CD4-positive, alpha-beta T cell treated with Interleukin-12 subunit alpha and Interleukin-12 subunit beta, for 1 hour (primary cell): ENCODE data around the gene SLC39A10.
A peak's percentile ranks its signal among the peaks of the same experiment; 100 is the strongest.
"Not testable (repeated sequence)": the region's sequence is repeated elsewhere in the genome, so short reads cannot be mapped to it uniquely, and the experiment has no call there.

ENCODE experiments used
- DNase-seq: peaks from one replicate; pipeline ENCODE4 v3.0.0-alpha.2; 2020

SLC39A10 gene

DNA sequence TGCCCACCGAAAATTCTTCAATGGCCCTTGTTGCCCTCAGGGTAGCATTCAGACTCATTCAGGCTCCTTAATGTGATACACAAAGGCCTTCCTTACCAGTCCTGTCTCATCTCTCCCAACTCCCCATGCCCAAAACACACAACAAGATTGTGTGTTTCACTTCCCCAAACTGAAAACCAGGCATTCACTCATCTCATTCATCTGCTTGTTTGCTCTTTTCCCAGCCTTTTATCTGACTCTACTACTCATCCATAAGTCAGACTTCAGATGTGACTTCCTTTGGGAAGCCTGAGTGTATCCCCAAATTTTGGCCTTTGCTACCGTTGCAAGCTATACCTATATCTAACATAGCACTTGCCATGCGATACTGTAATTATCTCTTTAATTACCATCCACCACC, 9.7 kb upstream of the SLC39A10 start:
- no peak for DNase-seq

DNA sequence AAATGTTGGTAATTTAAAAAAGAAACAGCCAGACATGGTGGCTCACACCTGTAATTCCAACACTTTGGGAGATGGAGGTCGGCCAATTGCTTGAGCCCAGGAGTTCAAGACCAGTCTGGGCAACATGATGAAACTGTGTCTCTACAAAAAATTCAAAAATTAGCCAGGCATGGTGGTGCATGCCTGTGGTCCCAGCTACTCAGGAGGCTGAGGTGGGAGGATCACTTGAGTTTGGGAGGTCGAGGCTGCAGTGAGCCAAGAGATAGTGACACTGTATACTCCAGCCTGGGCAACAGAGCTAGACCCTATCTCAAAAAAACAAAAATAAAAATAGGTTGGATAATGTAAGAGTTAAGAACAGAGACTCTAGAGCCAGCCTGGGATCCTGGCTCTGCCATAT, 8.7 kb upstream of the SLC39A10 start:
- DNase-seq: not testable (repeated sequence)

DNA sequence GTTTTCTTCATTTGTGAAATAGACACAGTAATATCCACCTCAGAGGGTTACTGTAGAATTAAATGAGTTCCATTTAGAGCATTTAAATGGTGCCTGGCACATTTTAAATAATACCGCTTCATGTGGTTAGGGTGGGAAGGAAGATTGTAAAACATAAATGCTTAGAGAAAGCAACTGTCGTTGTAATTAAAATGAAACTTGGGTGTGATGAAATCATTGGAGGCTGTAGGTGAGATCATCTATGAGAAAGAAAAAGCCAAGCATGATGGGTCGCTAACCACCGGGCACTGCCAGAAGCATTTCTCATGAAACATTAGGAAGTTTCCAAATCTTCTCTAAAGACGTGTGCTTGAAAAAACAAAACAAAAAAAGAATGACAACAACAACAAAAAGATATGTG, 8.2 kb upstream of the SLC39A10 start:
- peak; percentile 33 for DNase-seq

DNA sequence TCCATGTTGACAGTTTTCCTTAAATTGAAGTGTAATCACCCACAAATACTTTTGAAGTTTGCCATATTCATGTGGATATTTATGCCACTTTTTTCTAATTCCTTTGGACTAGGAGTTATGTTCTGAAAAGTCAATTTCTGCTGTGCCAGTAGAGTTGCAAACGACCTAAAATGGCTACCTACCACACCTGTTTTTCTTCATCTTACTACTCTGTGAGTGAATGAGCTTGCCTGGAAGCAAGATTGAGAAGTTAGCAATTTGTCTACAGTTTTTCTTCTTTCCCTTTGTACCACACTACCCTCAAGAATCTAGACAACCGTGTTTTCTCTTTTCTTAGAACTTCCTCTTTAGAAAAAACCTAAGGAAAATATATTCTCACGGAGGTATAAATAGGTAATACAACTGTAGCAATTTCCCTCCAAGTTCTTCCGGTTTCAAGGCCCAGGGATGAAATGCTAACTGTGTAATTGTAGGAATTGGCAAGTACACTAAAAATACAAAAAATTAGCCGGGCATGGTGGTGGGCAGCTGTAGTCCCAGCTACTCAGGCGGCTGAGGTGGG, 7.3 kb upstream of the SLC39A10 start:
- no peak for DNase-seq

DNA sequence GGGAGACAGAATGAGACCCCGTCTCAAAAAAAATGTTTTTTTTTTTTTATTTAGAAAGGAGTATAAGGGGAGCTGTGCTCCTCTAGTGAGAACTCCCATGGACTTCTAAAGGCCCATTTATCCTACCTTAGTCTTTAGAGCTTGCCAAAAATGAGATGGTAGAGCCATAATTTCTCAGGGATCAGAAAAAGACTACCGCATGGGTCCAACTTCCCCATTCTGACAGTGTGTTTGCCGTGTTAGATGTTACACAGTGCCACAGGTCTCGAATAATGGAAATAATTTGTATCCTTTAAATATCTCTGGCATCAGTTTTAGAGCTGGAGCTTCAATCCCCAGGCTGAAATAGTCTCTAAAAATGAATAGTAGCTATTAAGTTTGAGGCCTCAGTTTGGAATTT, 6.0 kb upstream of the SLC39A10 start:
- no peak for DNase-seq

DNA sequence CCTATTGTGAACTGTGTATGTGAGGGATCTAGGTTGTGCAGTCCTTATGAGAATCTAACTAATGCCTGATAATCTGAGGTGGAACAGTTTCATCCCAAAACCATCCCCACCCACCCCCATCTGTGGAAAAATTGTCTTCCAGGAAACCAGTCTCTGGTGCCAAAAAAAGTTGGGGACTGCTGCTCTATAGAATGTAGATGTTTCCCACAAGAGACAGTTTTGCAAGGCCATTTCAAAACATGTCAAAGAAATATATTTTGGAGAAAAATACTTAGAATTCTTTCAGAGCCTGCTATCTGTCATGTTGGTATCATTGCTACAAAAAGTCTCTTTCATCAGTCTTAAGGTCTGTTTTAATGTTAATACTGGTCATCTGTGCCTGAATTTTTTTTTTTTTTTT, 4.1 kb upstream of the SLC39A10 start:
- DNase-seq: no peak

DNA sequence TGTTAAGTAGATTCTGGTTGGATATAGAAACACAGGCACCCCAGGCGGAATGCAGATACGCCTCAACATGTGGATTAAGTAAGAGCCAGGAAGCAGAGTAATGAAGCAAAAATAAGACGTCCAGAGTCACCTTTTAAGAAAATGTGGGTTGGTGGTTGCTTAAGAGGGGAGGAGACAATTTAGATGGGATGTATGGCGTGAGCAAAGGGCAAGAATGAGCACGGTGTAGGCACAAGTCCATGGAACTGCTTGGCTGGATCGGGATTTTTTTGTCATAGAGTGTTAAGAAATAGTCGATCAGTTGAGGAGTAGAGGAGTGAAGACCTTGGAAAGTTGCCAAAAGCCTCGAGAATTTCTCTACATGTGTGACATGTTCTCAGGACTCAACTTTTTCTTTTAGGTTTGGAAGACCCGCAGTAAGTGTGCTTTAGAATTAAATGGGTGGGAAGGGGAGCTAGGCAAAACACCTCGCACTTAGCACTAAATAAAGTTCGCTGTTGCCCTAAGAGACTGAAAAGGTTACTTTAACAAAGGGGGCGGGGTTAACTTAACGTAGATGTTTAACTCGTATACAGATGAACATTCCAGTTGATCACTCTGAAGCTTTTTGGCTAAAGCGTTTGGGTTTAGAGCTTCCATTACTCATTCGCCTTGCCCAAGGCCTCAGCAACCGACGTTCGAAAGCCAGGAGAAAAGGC, 716 bp upstream of the SLC39A10 start:
- DNase-seq: no peak

DNA sequence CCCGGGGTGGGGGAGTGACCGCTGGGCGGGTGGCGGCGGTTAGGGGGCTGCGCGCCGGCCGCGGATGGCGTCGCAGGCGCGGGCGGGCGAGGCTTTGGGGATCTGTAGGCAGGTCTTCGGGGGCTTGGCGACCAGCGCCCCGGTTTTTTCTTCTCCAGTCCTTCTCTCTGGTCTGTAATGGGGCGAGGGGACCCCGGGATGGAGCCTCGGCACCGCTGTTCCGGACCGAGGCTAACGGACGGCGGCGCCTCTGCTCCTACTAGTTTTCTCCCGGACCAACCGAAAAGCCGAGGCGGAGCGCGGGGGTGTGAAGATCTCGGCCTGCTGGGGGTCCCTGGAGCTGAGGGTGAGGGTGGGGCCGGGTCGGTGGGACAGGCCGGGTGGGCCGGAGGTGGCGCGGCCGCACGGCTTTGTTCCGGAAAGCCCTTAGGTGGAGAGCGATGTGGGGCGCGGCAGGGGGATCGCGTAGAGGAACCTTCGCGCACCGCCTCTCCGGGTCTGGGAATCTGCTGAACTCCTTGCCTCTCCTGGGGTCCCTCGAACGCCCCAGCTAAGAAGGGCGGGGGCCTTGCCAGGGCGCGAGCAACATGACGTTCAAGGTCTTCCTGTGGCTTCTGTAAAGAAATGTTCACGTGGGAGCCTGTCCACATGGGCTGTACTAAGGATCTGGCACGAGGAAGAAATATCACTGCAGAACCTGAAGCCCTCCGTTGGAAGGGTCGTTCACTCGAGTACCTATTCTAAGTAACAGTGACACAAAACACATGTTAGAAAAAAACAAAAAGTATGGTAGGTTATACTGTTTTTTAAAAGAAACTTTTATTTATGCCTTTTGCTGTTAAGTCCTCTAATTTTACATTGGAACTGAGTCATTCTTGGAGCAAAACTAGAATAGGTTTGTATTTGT, 861 bp downstream of the SLC39A10 start:
- peak; percentile 76 for DNase-seq

DNA sequence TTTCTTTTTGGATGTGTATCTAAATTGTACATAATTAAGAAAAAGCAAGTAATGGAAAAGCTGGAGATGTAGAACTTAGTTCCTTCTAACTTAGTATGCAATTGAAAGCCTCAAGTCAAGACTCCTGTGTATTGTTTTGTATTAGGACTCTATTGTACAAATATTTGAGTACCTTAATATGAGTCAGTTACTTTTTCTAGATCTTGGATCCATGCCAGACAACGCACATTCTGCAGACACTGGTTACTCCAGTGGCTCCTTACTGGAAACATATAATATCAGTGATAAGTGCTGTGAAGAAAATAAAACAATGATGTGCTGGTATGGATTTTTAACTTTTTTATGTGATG, 1.5 kb downstream of the SLC39A10 start:
- peak; percentile 59 for DNase-seq

DNA sequence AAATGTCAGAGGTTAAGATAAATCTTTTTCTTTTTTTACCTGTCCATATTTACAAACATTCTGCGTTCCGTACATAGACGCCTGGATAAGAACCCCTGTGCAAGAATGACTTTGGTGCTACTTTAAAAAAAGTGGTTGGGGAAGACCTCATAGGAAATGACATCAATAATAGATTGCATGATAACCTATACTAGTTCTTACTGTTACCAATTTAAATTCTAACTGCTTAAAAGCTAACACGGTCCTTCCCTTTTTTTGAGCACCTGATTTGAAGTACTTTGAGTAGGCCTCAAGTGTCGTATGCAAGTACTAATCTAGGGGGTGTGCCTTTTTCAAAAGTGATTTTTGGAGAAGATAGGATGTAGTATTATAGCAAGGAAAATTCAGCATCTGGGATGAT, 2.1 kb downstream of the SLC39A10 start:
- DNase-seq: peak; percentile 73

DNA sequence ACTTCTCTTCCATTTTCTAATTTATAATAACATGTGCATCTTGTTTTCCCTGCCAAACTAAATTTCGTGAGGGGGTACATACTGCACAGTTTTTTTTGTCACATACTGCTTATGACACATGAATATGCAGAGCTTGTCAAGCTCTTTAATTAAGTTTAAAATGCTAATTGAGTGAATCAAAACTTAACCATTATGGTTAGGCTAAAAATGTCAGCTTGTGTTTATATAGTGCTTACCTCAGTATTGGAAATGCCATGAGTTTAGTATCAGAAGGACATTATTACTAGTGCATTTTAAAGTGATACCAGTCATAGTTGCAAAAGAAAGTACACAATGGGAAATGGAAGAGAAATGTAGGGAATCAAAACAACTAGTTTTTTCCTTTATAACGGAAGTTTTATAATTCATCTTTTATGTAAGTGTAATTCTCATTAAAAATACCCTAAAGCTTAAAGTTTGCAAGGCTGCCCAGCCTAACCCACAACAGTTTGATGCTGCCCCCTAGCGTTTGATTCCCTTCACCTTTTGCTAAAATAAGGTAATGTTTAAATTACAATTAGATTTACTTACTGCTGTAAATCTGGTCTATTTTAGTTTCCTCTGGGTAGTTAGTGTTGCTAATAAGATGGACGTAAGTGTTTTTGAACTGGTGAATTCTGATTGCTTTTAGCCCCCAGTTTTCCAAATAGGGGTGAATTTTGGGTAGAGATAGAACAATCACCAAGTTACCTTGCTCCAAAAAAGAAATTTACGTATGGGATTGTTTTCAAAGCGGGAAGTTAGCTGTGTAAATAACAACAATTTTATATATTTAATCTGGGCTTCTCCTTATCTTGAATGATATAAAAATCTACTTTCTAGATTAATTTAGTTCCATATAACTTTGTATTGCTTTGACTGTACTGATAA, 3.2 kb downstream of the SLC39A10 start:
- DNase-seq: peak; percentile 86

DNA sequence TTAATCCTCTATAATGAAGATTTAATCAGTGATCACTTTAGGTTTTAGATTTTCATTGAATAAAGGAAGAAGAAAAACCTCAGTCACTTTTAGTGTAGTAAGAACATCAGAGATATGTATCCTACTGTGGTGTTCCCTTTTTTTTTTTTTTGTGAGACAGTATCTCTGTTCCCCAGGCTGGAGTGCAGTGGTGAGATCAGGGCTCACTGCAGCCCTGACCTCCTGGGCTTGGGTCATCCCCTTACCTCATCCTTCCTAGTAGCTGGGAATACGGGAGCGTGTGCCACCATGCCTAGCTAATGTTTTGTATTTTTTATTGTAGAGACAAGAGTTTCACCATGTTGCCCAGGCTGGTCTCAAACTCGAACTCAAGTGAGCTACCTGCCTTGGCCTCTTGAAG, 5.1 kb downstream of the SLC39A10 start:
- DNase-seq: no peak

DNA sequence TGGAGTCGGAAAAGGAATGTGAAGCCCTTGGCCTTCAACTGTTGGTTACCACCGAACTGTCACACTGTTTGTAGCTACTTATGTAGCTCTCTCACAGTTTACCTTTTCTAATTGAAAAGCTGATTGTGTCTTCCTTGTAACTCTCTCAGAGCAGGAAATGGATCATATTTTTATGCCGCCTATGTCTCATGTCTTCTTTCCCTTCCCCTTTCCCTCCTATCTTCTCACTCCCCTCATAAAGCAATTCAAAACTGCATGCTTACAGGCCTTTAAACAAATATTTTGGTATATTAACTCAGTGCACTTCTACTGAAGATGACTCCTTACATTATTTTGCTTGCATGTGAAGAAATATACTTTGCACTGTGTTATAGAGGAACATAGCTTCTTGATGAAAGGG, 6.0 kb downstream of the SLC39A10 start:
- no peak for DNase-seq

DNA sequence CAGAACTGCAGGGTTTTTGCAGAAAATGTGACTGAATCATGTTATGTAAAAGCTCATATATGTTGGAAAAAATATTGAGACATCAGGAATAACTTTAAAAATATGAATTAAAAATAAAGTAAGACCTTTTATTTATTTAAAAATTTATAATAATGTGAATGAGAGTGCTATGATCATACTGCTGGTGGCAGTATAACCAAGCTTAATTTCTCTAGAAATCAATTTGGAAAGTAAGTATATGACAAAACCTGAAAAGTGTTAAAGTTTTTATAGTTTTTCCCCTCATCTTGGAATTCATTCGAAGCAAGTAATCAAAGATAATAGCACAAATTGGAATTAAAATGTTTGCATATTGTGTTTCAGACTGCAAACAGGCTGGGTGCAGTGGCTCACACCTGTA, 7.5 kb downstream of the SLC39A10 start:
- no peak for DNase-seq

DNA sequence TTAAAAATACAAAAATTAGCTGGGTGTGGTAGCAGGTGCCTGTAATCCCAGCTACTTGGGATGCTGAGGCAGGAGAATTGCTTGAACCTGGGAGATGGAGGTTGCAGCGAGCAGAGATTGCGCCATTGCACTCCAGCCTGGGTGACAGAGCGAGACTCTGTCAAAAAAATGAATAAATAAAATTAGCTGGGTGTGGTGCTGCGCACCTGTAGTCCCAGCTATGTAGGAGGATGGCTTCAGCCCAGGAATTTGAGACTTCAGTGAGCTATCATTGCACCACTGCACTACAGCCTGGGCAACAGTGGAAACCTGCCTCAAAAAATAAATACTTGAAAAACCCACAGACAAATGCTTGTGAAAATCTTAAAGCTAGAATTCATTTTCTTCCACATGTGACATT, 8.1 kb downstream of the SLC39A10 start:
- not testable (repeated sequence) for DNase-seq

DNA sequence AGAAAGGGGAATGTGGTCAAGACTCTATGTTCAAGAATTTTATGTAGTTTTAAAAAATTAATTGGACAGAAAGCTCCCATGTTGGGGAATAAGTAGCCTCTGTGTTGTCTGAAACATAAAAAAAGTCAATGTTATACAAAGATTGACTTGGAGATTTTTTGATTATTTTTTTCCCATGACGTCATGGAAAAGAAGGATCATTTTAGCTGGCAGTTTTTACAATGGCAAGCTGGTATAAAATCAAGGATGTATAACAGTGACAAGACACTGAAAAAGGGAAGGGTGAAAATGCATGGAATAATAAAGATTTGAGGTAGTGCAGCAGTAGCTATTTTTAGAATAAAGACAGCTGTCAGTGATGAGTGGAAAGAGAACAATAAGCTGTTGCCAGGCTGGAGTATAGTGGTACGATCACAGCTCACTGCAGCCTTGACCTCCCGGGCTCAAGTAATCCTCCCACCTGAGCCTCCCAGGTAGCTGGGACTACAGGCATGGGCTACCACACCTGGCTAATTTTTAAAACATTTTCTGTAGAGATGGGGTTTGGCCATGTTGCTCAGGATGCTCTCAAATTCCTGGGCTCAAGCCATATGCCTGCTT, 9.2 kb downstream of the SLC39A10 start:
- DNase-seq: no peak

DNA sequence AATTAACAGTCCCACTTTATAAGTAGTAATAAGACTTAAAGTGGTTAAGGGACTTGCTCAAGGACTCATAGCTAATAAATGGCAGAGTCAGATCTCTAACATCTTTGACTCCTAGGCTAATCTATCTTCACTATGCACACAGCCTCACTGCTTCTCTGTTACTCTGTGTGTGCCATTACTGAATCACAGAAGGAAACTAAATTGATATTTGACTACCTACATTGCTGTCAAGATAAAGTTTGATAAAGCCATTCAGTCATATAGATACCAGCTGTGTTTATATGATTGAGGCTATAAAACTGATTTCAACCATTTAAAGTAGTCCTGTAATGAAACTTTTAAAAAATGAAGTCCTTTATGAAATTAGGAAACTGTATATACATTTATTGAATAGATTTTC, 10.9 kb downstream of the SLC39A10 start:
- no peak for DNase-seq

DNA sequence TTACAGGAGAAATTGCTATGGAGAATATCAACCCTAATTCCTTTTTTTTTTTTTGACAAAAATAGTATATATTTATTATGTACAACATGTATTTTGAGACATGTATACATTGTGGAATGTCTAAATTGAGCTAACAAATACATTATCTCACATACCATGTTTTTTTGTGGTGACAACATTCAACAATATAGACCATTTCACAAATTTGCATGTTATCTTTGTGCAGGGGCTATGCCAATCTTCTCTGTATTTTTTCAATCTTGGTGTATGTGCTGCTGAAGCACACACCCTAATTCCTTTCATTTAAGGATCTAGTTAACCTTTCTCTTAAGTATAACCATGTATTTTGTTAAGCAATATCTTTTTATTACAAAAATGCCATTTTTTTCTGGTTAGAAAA, 13.2 kb downstream of the SLC39A10 start:
- DNase-seq: no peak

DNA sequence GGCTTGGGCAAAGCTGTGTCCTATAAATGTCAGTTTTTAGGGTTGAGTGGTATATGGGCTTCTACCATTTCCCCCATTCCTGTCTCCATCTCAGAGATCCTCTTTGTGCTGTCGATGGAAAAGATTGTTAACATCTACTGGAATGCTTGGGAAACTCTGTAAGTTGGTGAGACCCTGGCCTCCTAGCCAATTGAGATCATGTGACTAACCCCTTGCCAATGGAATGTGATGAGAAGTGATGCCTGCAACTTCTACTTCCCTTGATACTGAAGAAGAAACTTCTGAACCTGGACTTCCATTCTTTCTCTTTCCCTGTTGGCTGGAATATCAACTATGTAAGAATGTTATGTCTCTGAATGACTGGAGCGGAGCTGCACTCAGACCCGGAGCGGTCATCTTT, 14.5 kb downstream of the SLC39A10 start:
- DNase-seq: no peak

DNA sequence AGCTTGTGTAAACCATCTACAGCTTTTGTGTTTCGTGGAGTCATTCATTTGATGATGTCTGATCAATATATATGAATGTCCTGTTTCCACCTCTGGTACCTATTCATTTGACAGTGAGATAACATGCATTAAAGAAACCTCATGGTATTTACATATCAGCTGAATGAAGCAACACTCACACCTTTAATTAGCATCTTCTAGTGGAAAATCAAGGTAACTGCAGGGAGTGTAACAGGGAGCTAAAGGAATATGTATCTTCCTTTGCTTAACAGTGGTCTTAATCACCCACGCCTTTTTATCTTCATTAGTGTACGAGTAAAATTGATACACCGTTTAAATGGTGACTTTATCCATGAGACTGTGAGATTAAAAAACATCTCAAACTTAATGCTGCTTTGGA, 15.6 kb downstream of the SLC39A10 start:
- DNase-seq: no peak

DNA sequence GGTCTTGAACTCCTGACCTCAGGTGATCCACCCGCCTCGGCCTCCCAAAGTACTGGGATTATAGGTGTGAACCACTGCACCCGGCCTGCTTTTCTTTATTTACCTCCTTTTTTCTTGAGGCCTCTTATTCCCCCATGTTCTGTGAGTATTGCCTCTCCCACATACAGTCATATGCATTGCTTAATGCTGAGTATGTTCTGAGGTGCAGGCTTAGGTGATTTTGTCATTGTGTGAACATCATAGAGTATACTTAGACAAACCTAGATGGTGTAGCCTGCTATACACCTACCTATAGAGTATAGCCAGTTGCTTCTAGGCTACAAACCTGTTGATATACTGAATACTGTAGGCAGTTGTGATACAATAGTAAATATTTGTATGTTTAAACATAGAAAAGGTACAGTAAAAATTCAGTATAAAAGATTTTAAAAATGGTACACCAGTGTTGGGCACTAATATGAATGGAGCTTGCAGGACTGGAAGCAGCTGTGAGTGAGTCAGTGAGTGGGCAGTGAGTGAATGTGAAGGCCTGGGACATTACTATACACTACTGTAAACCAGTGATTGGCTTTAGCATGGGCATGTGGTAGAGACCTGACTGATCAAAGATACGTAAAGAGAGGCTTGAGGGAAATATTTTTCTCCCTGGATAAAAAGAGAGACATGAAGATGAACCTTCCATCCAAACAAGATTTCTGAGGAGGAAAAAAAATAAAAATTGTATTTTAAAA, 17.6 kb downstream of the SLC39A10 start:
- no peak for DNase-seq
